GM23338 (cell line): ENCODE results near the gene TEKT3. TPM values are rescaled to one million over a fixed set of nuclear protein-coding genes. Genes with fewer than 3 reads are reported as not detected.

Source experiments
- EZH2 ChIP-seq: fragments of 200-600 bp; sonication (generic); IDR thresholded peaks from one replicate; pipeline ENCODE4 v1.8.0; 2017; ENCODE audit warnings: antibody characterized with exemption, mild to moderate bottlenecking, low read depth; ENCODE audit not compliant: unreplicated experiment
- JUNB ChIP-seq: IDR thresholded peaks from one replicate; pipeline ENCODE4 v1.6.1; 2016; ENCODE audit warnings: antibody characterized with exemption; ENCODE audit not compliant: unreplicated experiment
- POLR2AphosphoS5 ChIP-seq: IDR thresholded peaks from 2 replicates; pipeline ENCODE4 v1.6.1; 2016; ENCODE audit warnings: antibody characterized with exemption, low read depth
- STAT1 ChIP-seq: IDR thresholded peaks from one replicate; pipeline ENCODE4 v1.6.1; 2016; ENCODE audit warnings: antibody characterized with exemption; ENCODE audit not compliant: unreplicated experiment
- ZNF331 ChIP-seq: fragments of 250-450 bp; sonication (Bioruptor Pico); IDR thresholded peaks from 2 replicates; pipeline ENCODE4 v1.5.0; 2020; ENCODE audit warnings: low read depth, mild to moderate bottlenecking, moderate library complexity
- polyA plus RNA-seq: library from polyadenylated mRNA; unstranded; fragments of >200 nt; fragmentation: Nextera tagmentation; extraction: Ambion mirVana; gene quantifications from 2 replicates; pipeline ENCODE4 v1.2.1, GENCODE V29; 2016
- total RNA-seq: library from RNA; depleted of rRNA; stranded (reverse); fragments of >200 nt; shearing (Covaris generic); gene quantifications from 2 replicates; pipeline ENCODE4 v1.2.3, GENCODE V29; 2014
- TF ChIP-seq, protein P1 (sequence below): fragments of 250-450 bp; sonication (Bioruptor Pico); IDR thresholded peaks from 2 replicates; pipeline ENCODE4 v1.5.0; 2020; ENCODE audit warnings: mild to moderate bottlenecking, moderate library complexity
- TF ChIP-seq, protein P2 (sequence below), 2 experiments: fragments of 200-600 bp in 1 of 2; sonication (generic) in 1 of 2; conservative IDR thresholded peaks; 2 replicates each; pipeline versions ENCODE4 v1.5.1 to v1.6.1; 2016 to 2017; ENCODE audit warnings: antibody characterized with exemption in 2 of 2, low read depth in 2 of 2, mild to moderate bottlenecking in 2 of 2, moderate library complexity in 1 of 2

TEKT3 gene
- total and polyA plus RNA-seq, 2 experiments from 2014 or later, result 1.6 to 2.0 TPM

DNA sequence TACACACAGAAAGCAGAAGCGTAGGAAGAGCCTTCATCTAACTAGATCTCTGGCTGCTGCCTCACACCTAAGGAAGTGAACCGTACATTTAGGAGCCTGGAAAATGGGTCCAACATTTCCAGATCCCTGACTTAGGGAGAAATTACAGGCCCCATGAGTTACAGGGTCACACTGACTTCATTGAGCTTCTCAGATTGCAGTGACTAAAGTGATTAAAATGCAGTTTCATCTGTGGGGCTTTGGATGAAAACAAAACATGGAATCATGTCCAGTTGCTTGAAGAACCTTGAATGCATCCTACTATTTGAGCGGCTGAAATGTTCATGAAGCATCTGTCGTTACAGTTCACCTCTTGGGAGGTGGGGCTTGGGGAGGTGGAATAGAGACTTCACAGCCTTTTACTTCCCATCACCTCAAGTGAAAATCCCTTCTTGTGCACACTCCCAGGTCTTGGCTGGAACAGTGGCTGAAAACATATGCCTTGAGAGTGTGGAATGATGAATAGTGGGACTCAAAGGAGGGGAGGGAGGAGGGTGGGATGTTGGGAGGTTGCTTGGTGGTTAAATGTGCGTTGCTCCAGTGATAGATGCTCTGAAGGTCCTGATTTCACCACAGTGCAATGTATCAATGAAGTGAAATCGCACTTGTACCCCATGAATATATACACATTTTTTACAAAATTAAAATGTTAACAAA lies 19.7 kb downstream of the TEKT3 start (continued):
- TF ChIP-seq, protein P1, sequence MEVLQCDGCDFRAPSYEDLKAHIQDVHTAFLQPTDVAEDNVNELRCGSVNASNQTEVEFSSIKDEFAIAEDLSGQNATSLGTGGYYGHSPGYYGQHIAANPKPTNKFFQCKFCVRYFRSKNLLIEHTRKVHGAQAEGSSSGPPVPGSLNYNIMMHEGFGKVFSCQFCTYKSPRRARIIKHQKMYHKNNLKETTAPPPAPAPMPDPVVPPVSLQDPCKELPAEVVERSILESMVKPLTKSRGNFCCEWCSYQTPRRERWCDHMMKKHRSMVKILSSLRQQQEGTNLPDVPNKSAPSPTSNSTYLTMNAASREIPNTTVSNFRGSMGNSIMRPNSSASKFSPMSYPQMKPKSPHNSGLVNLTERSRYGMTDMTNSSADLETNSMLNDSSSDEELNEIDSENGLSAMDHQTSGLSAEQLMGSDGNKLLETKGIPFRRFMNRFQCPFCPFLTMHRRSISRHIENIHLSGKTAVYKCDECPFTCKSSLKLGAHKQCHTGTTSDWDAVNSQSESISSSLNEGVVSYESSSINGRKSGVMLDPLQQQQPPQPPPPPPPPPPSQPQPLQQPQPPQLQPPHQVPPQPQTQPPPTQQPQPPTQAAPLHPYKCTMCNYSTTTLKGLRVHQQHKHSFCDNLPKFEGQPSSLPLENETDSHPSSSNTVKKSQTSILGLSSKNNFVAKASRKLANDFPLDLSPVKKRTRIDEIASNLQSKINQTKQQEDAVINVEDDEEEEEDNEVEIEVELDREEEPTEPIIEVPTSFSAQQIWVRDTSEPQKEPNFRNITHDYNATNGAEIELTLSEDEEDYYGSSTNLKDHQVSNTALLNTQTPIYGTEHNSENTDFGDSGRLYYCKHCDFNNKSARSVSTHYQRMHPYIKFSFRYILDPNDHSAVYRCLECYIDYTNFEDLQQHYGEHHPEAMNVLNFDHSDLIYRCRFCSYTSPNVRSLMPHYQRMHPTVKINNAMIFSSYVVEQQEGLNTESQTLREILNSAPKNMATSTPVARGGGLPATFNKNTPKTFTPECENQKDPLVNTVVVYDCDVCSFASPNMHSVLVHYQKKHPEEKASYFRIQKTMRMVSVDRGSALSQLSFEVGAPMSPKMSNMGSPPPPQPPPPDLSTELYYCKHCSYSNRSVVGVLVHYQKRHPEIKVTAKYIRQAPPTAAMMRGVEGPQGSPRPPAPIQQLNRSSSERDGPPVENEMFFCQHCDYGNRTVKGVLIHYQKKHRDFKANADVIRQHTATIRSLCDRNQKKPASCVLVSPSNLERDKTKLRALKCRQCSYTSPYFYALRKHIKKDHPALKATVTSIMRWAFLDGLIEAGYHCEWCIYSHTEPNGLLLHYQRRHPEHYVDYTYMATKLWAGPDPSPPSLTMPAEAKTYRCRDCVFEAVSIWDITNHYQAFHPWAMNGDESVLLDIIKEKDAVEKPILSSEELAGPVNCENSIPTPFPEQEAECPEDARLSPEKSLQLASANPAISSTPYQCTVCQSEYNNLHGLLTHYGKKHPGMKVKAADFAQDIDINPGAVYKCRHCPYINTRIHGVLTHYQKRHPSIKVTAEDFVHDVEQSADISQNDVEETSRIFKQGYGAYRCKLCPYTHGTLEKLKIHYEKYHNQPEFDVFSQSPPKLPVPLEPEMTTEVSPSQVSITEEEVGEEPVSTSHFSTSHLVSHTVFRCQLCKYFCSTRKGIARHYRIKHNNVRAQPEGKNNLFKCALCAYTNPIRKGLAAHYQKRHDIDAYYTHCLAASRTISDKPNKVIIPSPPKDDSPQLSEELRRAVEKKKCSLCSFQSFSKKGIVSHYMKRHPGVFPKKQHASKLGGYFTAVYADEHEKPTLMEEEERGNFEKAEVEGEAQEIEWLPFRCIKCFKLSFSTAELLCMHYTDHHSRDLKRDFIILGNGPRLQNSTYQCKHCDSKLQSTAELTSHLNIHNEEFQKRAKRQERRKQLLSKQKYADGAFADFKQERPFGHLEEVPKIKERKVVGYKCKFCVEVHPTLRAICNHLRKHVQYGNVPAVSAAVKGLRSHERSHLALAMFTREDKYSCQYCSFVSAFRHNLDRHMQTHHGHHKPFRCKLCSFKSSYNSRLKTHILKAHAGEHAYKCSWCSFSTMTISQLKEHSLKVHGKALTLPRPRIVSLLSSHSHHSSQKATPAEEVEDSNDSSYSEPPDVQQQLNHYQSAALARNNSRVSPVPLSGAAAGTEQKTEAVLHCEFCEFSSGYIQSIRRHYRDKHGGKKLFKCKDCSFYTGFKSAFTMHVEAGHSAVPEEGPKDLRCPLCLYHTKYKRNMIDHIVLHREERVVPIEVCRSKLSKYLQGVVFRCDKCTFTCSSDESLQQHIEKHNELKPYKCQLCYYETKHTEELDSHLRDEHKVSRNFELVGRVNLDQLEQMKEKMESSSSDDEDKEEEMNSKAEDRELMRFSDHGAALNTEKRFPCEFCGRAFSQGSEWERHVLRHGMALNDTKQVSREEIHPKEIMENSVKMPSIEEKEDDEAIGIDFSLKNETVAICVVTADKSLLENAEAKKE (CRISPR knock-in tag), result no peak
- TF ChIP-seq ZNF331, result no peak
- no peak for TF ChIP-seq POLR2AphosphoS5
- TF ChIP-seq, protein P2, sequence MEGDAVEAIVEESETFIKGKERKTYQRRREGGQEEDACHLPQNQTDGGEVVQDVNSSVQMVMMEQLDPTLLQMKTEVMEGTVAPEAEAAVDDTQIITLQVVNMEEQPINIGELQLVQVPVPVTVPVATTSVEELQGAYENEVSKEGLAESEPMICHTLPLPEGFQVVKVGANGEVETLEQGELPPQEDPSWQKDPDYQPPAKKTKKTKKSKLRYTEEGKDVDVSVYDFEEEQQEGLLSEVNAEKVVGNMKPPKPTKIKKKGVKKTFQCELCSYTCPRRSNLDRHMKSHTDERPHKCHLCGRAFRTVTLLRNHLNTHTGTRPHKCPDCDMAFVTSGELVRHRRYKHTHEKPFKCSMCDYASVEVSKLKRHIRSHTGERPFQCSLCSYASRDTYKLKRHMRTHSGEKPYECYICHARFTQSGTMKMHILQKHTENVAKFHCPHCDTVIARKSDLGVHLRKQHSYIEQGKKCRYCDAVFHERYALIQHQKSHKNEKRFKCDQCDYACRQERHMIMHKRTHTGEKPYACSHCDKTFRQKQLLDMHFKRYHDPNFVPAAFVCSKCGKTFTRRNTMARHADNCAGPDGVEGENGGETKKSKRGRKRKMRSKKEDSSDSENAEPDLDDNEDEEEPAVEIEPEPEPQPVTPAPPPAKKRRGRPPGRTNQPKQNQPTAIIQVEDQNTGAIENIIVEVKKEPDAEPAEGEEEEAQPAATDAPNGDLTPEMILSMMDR (conservative IDR thresholded peaks at IDR 0.05; ENCODE audit: low read depth in 2 of 2), result no peak
- TF ChIP-seq STAT1, result no peak
- no peak for TF ChIP-seq JUNB
- no peak for TF ChIP-seq EZH2
